GM12801 (cell line): ENCODE data around the gene FAM136A.

Experiments
- TF ChIP-seq, protein P1 (sequence below): IDR thresholded peaks from one replicate; pipeline ENCODE4 v1.5.1; 2011; ENCODE audit warnings: control low read depth; ENCODE audit not compliant: insufficient read length; ENCODE audit errors: extremely low read depth

FAM136A gene

GRCh38 chr2:70314640-70315039 lies 12.8 kb upstream of the FAM136A start:
- TF ChIP-seq, protein P1, sequence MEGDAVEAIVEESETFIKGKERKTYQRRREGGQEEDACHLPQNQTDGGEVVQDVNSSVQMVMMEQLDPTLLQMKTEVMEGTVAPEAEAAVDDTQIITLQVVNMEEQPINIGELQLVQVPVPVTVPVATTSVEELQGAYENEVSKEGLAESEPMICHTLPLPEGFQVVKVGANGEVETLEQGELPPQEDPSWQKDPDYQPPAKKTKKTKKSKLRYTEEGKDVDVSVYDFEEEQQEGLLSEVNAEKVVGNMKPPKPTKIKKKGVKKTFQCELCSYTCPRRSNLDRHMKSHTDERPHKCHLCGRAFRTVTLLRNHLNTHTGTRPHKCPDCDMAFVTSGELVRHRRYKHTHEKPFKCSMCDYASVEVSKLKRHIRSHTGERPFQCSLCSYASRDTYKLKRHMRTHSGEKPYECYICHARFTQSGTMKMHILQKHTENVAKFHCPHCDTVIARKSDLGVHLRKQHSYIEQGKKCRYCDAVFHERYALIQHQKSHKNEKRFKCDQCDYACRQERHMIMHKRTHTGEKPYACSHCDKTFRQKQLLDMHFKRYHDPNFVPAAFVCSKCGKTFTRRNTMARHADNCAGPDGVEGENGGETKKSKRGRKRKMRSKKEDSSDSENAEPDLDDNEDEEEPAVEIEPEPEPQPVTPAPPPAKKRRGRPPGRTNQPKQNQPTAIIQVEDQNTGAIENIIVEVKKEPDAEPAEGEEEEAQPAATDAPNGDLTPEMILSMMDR: no peak

GRCh38 chr2:70312560-70312959 lies 10.7 kb upstream of the FAM136A start:
- TF ChIP-seq, protein P1: no peak

GRCh38 chr2:70310899-70311298 lies 9.0 kb upstream of the FAM136A start:
- TF ChIP-seq, protein P1: no peak

DNA sequence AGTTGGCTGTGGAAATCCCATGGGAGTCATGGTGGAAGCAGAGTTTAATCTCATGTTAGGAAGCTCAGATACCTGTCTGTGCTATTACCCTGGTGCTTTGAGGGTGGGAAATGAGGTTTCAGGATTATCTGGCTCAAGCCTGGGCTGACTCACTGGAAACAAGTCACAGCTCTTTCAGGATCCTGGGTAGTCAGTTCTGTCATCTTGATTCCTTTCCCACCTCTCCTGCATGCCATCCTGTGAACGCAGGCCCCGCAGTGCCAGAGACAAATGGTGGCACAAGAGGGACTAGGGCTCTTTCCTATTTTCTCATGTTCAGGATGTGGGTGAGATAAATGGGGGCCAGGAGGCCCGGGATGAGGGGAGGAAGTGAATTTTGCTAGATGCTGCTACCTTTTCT lies 3.7 kb upstream of the FAM136A start:
- TF ChIP-seq, protein P1: no peak

GRCh38 chr2:70304498-70304897 lies 2.6 kb upstream of the FAM136A start:
- TF ChIP-seq, protein P1: no peak

DNA sequence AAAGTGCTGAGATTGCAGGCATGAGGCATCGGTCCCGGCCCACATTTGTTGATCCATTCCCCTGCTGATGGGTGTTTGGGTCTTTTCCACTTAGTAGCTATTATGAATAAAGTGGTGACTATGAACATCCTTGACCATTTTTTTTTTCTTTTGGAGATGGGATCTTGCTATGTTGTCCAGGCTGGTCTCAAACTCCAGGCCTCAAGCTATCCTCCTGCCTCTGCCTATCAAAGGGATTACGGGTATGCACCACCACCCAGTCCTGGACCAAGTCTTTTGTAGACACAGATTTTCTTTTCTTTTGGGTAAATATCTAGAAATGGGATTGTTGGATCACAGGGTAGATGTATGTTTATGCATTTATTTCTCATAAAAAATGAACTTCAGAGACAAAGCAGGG lies 1.3 kb upstream of the FAM136A start:
- TF ChIP-seq, protein P1: no peak

DNA sequence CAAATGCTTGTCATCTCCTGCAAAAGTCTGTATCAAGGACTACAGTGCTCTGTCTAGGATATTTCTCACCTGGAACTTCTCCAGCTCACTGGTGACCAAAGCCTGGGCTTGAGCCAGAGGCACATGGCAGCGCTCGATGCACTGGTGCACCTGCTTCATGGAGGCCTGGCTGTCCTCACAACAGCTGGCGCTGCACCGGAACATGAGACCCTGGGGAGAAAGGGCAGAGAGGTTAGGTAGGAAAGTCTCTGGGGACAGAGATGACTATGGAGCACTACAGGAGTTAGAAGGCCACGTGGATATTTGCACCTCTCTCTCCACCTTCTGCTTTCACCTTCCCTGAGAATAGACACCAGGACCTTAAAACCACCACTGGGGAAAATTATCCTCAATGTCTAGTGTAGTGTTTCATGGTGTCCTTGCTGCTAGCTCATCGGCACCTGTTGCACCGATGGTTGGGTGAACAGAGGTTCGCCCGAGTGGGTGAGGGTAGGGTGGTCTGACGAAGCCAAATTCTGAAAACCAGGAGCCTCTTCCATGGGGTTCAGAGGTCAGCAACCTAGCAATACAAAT lies 1.0 kb downstream of the FAM136A start:
- TF ChIP-seq, protein P1: no peak
